OCI-M2 (cell line): ENCODE data around the gene RPA1.
A peak's percentile ranks its signal among the peaks of the same experiment; 100 is the strongest.
"Not testable (repeated sequence)": the region's sequence is repeated elsewhere in the genome, so short reads cannot be mapped to it uniquely, and the experiment has no call there.

Experiments
- DNase-seq: peaks from one replicate; lab custom pipeline; 2025; ENCODE audit not compliant: unreplicated experiment; lab: John Stamatoyannopoulos, UW

RPA1 gene

GRCh38 chr17:1829592-1830257 is at the start of gene RPA1, which contains the start of gene SMYD4:
RPA1 (plus strand) TSS chr17:1830005; CDS start chr17:1830094, 89 bp downstream.
SMYD4 (minus strand) TSS chr17:1829902; CDS start chr17:1827994, 1,908 bp downstream.
- peak; percentile 39 for DNase-seq

GRCh38 chr17:1782171-1782567 is 47.6 kb upstream of the RPA1 start:
- no peak for DNase-seq

GRCh38 chr17:1783271-1783670 is 46.5 kb upstream of the RPA1 start:
- no peak for DNase-seq

GRCh38 chr17:1783834-1784611 is 45.8 kb upstream of the RPA1 start:
- no peak for DNase-seq

- DNase-seq: no peak
These were observed 43.9 kb upstream of the RPA1 start for GRCh38 chr17:1785930-1786329.

GRCh38 chr17:1786708-1787107 is 43.1 kb upstream of the RPA1 start:
- no peak for DNase-seq

GRCh38 chr17:1787301-1787902 is 42.4 kb upstream of the RPA1 start:
- DNase-seq: no peak

GRCh38 chr17:1789936-1790335 is 39.9 kb upstream of the RPA1 start:
- no peak for DNase-seq

GRCh38 chr17:1792495-1793446 is 37.0 kb upstream of the RPA1 start:
- DNase-seq: no peak

- no peak for DNase-seq
These were observed 36.4 kb upstream of the RPA1 start for GRCh38 chr17:1793447-1793806.

- no peak for DNase-seq
These were observed 33.0 kb upstream of the RPA1 start for GRCh38 chr17:1796800-1797199.

GRCh38 chr17:1797323-1797722 is 32.5 kb upstream of the RPA1 start:
- DNase-seq: no peak

- DNase-seq: not testable (repeated sequence)
These were observed 32.0 kb upstream of the RPA1 start for GRCh38 chr17:1797846-1798245.

- no peak for DNase-seq
These were observed 29.6 kb upstream of the RPA1 start for GRCh38 chr17:1800240-1800639.

GRCh38 chr17:1800712-1801111 is 29.1 kb upstream of the RPA1 start:
- no peak for DNase-seq

- no peak for DNase-seq
These were observed 27.4 kb upstream of the RPA1 start for GRCh38 chr17:1802429-1802828.

- DNase-seq: no peak
These were observed 26.5 kb upstream of the RPA1 start for GRCh38 chr17:1803280-1803679.

- DNase-seq: no peak
These were observed 21.9 kb upstream of the RPA1 start for GRCh38 chr17:1807890-1808289.

GRCh38 chr17:1808644-1809043 is 21.2 kb upstream of the RPA1 start:
- DNase-seq: no peak

GRCh38 chr17:1809815-1810214 is 20.0 kb upstream of the RPA1 start:
- not testable (repeated sequence) for DNase-seq
